GM12878 (cell line): ENCODE data around the gene SHISA7.
A peak's percentile ranks its signal among the peaks of the same experiment; 100 is the strongest.

Experiments used
- CEBPB ChIP-seq, 2 experiments: fragments of 150-350 bp in 1 of 2; IDR thresholded peaks; 2 replicates each; pipeline ENCODE4 v1.6.1; 2012 to 2014; ENCODE audit warnings: low read depth in 2 of 2, low read length in 2 of 2, borderline replicate concordance in 1 of 2, inconsistent platforms in 1 of 2
- CREB1 ChIP-seq: IDR thresholded peaks from 2 replicates; pipeline ENCODE4 v1.6.1; 2012; ENCODE audit warnings: low read depth, mild to moderate bottlenecking, inconsistent platforms
- FOS ChIP-seq: IDR thresholded peaks from 3 replicates; pipeline ENCODE4 v1.6.1; 2011; ENCODE audit warnings: borderline replicate concordance; ENCODE audit not compliant: insufficient read length; ENCODE audit errors: extremely low read depth
- KDM1A ChIP-seq: fragments of 200-600 bp; sonication (generic); IDR thresholded peaks from 2 replicates; pipeline ENCODE4 v1.6.1; 2016; ENCODE audit warnings: borderline replicate concordance
- MYC ChIP-seq: IDR thresholded peaks from 2 replicates; pipeline ENCODE4 v1.6.1; 2011; ENCODE audit warnings: mild to moderate bottlenecking, low read length, moderate library complexity, inconsistent platforms; ENCODE audit not compliant: insufficient read depth, insufficient replicate concordance, insufficient read length, severe bottlenecking
- NBN ChIP-seq: fragments of 450-650 bp; IDR thresholded peaks from 2 replicates; pipeline ENCODE4 v1.6.1; 2016
- POLR2A ChIP-seq: IDR thresholded peaks from 2 replicates; pipeline ENCODE4 v1.6.1; 2011; ENCODE audit warnings: low read depth, mild to moderate bottlenecking, low read length
- SIX5 ChIP-seq: IDR thresholded peaks from 2 replicates; pipeline ENCODE4 v1.6.1; 2011; ENCODE audit warnings: mild to moderate bottlenecking, low read depth, low read length, moderate library complexity; ENCODE audit not compliant: severe bottlenecking
- TF ChIP-seq, protein P1 (sequence below), 3 experiments: IDR thresholded peaks in 2 of 3; conservative IDR thresholded peaks in 1 of 3; 2 replicates each; pipeline ENCODE4 v1.5.1; 2011; ENCODE audit warnings: low read depth in 3 of 3, low read length in 3 of 3, mild to moderate bottlenecking in 3 of 3, control low read depth in 2 of 3, moderate library complexity in 2 of 3, inconsistent platforms in 1 of 3, mixed read lengths in 1 of 3; ENCODE audit not compliant: control insufficient read depth in 2 of 3, insufficient read depth in 1 of 3; ENCODE audit errors: extremely low read depth in 1 of 3

DNA sequence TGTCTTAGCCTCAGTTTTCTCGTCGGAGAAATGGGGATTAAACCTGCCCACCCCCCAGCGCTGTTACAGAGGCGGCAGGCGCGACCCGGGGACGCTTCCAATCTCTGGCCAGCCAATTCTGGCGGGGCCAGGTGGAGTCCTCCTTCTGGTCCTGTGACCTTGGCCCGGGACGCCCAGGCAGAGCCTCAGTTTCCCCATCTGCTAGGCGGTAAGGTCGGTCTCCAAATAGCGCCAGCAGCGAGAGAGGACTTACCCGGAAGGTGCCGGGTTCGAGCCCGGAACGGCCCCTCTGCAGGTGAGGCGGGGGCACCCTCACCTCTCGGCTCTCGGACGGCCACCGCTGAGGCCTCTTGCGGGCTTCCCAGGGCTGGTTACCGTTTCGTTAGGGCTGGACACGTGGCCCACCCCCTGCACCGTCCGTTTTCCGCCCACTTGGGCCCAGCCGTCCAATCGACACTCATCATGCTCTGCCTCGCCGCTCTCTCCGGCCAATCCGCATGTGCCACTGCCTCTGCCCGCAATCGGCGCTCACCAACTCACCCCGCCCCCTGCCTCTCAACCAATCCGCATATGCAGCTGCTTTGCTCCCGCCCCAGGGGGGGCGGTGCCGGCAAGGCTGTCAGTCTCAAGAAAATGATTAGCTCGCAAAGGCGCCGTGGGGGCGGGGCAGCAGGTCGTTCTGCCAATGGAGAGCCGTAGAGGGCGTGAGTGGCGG lies 18.3 kb upstream of the SHISA7 start, which contains the start of gene ISOC2:
- peak; percentile 86 for TF ChIP-seq FOS
- peak; percentile 80 for TF ChIP-seq MYC
- TF ChIP-seq CEBPB (IDR thresholded peaks at IDR 0.05; ENCODE audit: borderline replicate concordance in 1 of 2, low read depth in 2 of 2, low read length in 2 of 2): no peak
- TF ChIP-seq, protein P1, sequence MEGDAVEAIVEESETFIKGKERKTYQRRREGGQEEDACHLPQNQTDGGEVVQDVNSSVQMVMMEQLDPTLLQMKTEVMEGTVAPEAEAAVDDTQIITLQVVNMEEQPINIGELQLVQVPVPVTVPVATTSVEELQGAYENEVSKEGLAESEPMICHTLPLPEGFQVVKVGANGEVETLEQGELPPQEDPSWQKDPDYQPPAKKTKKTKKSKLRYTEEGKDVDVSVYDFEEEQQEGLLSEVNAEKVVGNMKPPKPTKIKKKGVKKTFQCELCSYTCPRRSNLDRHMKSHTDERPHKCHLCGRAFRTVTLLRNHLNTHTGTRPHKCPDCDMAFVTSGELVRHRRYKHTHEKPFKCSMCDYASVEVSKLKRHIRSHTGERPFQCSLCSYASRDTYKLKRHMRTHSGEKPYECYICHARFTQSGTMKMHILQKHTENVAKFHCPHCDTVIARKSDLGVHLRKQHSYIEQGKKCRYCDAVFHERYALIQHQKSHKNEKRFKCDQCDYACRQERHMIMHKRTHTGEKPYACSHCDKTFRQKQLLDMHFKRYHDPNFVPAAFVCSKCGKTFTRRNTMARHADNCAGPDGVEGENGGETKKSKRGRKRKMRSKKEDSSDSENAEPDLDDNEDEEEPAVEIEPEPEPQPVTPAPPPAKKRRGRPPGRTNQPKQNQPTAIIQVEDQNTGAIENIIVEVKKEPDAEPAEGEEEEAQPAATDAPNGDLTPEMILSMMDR (IDR thresholded peaks at IDR 0.05 in 2 of 3, conservative IDR thresholded peaks at IDR 0.05 in 1 of 3; ENCODE audit: control insufficient read depth in 2 of 3, extremely low read depth in 1 of 3, insufficient read depth in 1 of 3, low read depth in 3 of 3, low read length in 3 of 3): no peak
- TF ChIP-seq NBN: peak; percentile 57; the same call in 1 of the 2 replicates
- TF ChIP-seq KDM1A: no peak
- TF ChIP-seq POLR2A: peak; percentile 96
- TF ChIP-seq SIX5: no peak
- TF ChIP-seq CREB1: peak; percentile 84
